GM13977 (cell line): ENCODE results near the gene DBX2.

ENCODE experiments used
- DNase-seq: peaks from one replicate; pipeline ENCODE4 v3.0.0; 2012; ENCODE audit warnings: low spot score
- in situ Hi-C: fragments of 300-500 bp; cut with MboI; formaldehyde crosslinking; loops from one replicate; pipeline ENCODE4 v1.12.0; 2022; ENCODE audit warnings: low sequenced_read_pairs, low pct_unique_long_range_greater_than_20kb, mixed read lengths, inconsistent platforms; ENCODE audit not compliant: unreplicated experiment
- TF ChIP-seq, protein P1 (sequence below): IDR thresholded peaks from 2 replicates; pipeline ENCODE4 v1.5.1; 2012; ENCODE audit warnings: mild to moderate bottlenecking, control low read depth; ENCODE audit not compliant: insufficient read depth; ENCODE audit errors: extremely low read depth, missing control alignments

The DBX2 gene

GRCh38 chr12:45049912-45050750 lies 768 bp downstream of the DBX2 start:
- DNase-seq, result peak; percentile 15
- TF ChIP-seq, protein P1, sequence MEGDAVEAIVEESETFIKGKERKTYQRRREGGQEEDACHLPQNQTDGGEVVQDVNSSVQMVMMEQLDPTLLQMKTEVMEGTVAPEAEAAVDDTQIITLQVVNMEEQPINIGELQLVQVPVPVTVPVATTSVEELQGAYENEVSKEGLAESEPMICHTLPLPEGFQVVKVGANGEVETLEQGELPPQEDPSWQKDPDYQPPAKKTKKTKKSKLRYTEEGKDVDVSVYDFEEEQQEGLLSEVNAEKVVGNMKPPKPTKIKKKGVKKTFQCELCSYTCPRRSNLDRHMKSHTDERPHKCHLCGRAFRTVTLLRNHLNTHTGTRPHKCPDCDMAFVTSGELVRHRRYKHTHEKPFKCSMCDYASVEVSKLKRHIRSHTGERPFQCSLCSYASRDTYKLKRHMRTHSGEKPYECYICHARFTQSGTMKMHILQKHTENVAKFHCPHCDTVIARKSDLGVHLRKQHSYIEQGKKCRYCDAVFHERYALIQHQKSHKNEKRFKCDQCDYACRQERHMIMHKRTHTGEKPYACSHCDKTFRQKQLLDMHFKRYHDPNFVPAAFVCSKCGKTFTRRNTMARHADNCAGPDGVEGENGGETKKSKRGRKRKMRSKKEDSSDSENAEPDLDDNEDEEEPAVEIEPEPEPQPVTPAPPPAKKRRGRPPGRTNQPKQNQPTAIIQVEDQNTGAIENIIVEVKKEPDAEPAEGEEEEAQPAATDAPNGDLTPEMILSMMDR, result no peak
- in situ Hi-C loops, result no loop called here

GRCh38 chr12:45042599-45042998 lies 8.3 kb downstream of the DBX2 start:
- no peak for DNase-seq
- in situ Hi-C loops, result no loop called here
- TF ChIP-seq, protein P1, result no peak

DNA sequence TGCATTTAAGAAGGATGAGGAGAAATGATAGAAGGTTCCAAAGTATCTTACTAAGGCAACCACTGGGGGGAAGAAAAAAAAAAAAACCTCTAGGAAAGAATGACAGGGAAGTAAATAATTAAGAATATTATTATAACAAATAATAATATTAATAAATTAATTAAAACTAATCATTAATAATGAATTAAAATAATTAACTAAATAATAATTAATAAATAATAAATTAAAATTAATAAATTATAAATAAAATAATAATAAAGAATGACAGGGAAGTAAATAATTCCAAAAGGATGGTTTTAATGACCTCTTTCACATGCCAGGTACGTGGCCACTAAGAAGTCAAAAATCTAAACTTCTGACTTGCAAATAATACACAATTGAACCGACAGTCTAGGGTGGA lies 9.9 kb downstream of the DBX2 start:
- no peak for DNase-seq
- in situ Hi-C loops, result no loop called here
- TF ChIP-seq, protein P1, result no peak

DNA sequence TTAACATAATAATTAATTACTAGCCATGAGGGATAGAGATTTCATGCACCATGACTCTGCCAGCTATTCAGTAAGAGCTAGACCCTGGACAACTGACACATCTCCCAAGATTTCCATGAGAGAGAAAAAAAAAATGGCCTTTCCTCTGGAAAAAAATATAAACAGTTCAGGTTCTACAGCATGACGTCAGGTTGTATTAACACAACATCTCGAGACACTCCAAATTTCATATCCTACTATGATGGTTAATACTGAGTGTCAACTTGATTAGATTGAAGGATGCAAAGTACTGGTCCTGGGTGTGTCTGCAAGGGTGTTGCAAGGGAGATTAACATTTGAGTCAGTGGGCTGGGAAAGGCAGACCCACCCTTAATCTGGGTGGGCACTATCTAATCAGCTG lies 11.1 kb downstream of the DBX2 start:
- DNase-seq, result no peak
- TF ChIP-seq, protein P1, result no peak
- in situ Hi-C loops, result no loop called here

DNA sequence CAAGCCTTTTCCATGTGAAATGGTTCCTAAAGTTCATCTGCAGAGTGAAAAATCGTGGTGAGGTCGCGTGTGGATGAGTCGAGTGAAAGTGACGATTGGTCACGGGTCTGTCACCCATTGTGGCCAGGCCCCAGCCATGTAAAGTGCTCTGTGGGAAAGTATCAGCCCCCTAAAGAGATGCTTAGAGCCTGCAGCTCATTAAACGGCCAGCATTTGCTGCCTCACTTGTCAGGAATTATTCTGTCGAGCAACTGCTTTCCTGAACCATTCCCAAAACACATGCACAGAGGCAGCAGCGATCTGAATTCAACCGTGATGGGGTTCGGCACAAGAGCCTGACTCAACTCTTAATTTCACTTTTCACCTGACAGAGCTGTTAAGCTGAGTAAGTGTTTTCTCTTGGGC lies 16.0 kb downstream of the DBX2 start:
- TF ChIP-seq, protein P1, result no peak

DNA sequence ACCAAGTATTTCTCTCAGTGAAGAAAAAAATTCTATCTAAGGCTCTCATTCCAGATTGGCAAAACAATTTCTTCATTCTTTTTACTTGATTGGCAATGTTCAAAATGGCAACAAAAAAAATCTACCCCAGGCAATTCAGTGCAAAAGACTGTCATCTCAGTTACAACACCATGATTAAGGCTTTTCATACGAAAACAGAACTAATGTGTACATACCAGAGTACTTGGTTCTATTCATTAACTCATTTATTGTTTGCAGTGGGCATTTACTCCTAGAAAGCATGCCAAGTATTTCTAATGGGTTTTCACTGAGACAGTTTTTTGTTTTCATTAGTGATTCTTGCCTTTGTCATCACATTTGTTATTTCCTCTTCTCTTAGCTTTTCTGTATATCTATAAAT lies 33.0 kb downstream of the DBX2 start:
- no peak for DNase-seq
- in situ Hi-C loops, result no loop called here
- TF ChIP-seq, protein P1, result no peak

More for the DNA sequence above, 16.0 kb downstream of the DBX2 start:
- no peak for DNase-seq
- in situ Hi-C loops, result no loop called here

DNA sequence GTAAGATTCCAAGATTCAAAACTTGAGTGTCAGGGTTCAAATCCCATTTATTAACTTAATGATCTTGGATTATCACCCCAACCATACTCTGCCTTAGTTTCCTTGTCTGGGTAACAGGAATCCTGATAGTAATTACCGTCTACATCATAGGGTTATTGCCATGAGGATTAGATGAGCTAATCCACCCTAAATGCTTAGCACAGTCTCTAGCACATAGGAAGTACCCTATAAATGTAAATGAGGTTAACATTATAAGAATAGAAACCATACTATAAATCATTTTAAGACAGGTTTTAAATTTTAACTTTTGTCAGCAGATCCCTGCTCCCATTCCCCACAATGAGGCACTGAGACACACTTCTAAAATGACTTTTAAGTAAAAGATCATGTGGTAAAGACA lies 36.5 kb downstream of the DBX2 start:
- no peak for DNase-seq
- in situ Hi-C loops, result no loop called here
- TF ChIP-seq, protein P1, result no peak
